Measurements from ENCODE around the gene MXD1.

DNA sequence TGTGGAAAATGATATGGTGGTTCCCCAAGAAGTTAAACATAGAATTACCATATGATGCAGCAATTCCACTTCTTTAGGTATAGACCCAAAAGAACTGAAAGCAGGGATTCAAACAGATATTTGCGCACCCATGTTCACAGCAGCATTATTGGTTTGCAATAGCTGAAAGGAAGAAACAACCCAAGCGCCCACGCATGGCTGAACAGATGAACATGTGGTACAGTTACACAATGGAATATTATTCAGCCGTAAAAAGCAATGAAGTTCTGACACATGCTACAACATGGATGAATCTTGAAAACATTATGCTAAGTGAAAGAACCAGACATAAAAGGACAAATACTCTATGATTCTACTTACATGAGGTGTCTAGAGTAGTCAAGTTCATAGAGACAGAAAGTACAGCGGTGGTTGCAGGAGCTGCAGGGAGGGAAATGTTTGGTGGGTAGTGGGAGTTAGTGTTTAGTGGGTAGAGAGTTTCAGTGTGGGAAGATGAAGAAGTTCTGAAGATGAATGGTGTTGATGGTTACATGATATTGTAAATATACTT is 73.3 kb downstream of the MXD1 start:
- TF ChIP-seq CTCF (IDR thresholded peaks at IDR 0.05) = no peak
- TF ChIP-seq POLR2AphosphoS5 (IDR thresholded peaks at IDR 0.05) = no peak

All from esophagus muscularis mucosa (tissue), 3 donors.